GM19193 (cell line): ENCODE results near the gene COX7A1.

ENCODE experiments used
- POLR2A ChIP-seq: IDR thresholded peaks from 4 replicates; pipeline ENCODE4 v1.6.1; 2011; ENCODE audit not compliant: insufficient read depth, insufficient read length; ENCODE audit errors: extremely low read depth

COX7A1 gene

GRCh38 chr19:36120092-36120983 is 31.9 kb downstream of the COX7A1 start:
- TF ChIP-seq POLR2A = no peak

- no peak for TF ChIP-seq POLR2A
Observed at GRCh38 chr19:36116344-36116637, 36.0 kb downstream of the COX7A1 start.

GRCh38 chr19:36115453-36116343 is 36.5 kb downstream of the COX7A1 start, which contains the start of gene TBCB:
Gene TBCB, plus strand, starts transcription at chr19:36115468. Its CDS starts 93 bp downstream, at chr19:36115561.
- peak; percentile 80 for TF ChIP-seq POLR2A

GRCh38 chr19:36114721-36115452 is 37.4 kb downstream of the COX7A1 start, which contains the start of gene POLR2I:
Gene POLR2I, minus strand, starts transcription at chr19:36114875. Its CDS starts 19 bp downstream, at chr19:36114856.
- TF ChIP-seq POLR2A = peak; percentile 74

DNA sequence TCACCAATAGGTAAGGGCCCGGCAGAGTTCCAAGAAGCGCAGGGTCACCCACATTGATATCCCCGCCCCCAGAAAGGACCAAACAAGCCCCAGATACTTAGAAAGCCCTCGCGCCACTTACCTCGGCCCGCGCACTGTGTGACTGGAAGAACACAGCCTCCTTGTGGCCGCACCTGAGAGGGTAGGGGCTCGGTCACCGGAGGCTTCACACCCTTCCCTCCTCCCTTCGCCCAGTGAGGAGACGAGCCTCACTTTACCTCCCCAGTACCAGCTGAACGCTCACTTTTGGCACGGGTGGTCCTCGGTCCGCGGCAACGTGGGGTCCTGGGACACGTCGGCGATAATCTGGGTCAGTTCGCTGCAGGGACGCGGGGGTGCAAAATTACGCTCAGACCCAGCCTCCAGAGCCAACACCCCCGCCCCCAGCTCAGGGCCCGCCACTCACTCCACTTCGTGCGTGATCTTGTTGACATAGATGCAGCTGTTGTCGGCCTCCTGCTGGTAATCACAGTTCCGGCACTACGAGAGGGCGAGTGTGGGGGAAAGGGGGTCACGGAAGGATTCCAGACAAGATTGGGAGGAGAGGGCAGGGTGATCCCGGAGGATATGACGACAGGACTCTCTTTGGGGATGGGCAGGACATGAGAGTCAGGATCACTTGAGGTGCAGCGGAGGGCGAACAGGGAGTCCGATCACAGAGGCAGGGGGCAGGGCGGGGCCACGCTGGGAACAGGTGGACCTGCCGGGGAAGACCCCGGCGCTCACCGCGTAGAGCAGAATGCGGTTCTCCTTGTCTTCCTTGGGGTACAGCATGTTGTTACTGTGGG is 38.1 kb downstream of the COX7A1 start:
- TF ChIP-seq POLR2A = no peak

DNA sequence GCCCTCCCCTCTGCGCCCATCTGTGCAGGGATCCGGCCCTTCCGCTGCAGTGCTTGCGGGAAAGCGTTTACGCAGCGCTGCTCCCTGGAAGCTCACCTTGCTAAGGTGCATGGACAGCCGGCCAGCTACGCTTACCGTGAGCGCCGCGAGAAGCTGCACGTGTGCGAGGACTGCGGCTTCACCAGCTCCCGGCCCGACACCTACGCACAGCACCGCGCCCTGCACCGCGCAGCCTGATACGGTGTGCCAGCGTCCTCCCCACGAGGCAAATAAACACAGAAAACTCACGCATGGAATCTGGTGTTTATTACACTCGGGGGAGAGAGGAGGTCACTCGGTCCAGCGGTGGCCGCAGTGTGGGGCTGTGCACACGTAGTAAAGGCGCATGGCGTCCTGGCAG is 38.8 kb downstream of the COX7A1 start:
- TF ChIP-seq POLR2A = no peak

- no peak for TF ChIP-seq POLR2A
Observed at GRCh38 chr19:36112678-36113077, 39.6 kb downstream of the COX7A1 start.

DNA sequence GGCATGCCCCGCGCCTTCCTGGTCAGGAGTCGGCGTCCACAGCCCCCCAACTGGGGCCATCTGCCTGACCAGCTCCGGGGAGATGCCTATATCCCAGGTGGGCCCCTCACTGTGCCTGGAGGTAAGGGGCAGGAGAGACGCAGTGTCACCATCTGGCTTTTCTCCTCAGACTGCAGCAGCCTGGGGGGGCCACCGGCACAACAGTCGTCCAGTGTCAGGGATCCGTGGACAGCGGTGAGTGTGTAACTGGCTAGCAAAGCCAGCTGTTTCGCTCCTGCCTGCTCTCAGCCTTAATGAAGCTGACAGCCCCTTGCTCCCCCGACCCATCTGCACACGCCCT is 41.1 kb downstream of the COX7A1 start:
- TF ChIP-seq POLR2A = no peak

- no peak for TF ChIP-seq POLR2A
Observed at GRCh38 chr19:36110487-36111199, 41.6 kb downstream of the COX7A1 start, which contains the start of gene OVOL3. Gene OVOL3, plus strand, starts transcription at chr19:36111143. Its CDS starts 60 bp downstream, at chr19:36111203.

DNA sequence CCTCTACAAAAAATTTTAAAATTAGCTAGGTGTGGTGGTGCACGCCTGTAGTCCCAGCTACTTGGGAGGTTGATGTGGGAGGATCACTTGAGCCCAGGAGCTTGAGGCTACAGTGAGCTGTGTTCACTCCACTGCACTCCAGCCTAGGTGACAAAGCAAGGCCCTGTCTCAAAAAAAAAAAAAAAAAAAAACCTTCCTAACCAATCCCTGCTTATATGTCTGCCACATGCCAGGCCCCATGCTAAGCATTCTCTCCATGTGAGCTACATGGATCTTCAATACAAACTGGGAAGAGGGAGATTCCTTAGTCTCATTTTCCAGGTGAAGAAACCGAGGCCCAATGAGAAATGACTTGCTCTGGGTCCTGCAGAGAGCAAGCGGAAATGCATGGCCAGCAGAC is 43.6 kb downstream of the COX7A1 start:
- TF ChIP-seq POLR2A = no peak

DNA sequence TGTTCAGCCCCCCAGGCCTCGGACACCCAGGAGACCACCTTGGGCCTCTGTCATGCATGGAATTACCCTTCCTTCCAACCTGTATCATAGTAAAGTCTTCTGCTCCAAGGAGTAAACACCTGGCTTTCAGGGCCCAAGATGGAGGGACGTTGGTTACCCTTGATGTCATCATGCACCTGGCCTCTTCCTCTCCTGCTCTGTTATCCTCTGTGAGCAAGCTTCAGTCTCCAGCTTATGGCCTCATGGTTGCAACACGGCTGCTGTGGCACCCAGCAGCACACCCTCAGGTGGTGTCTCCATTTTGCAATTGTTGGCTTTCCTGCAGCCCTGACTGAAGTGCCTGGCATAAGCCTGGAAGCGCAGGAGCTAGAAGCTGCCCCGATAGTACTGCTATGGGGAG is 45.3 kb downstream of the COX7A1 start:
- TF ChIP-seq POLR2A = no peak

- no peak for TF ChIP-seq POLR2A
Observed at GRCh38 chr19:36106441-36106840, 45.8 kb downstream of the COX7A1 start.

GRCh38 chr19:36103842-36104552 is 48.2 kb downstream of the COX7A1 start:
- TF ChIP-seq POLR2A = no peak

- no peak for TF ChIP-seq POLR2A
Observed at GRCh38 chr19:36103040-36103626, 49.1 kb downstream of the COX7A1 start.
